ENCODE results near the gene MIDN.

MIDN gene

GRCh38 chr19:1227304-1228054 lies 20.9 kb upstream of the MIDN start:
- Mint-ChIP-seq H3K27ac (no peak overlapping the region), H3K9me3 (no peaks in the 10 kb centered on the region), H3K36me3 (peaks cover 5% of the 10 kb centered on the region), H3K27me3 (no peaks in the 10 kb centered on the region), H3K4me3 (no peak overlapping the region), H3K4me1 (no peaks in the 10 kb centered on the region)
- ATAC-seq: no peak

GRCh38 chr19:1228161-1228957 lies 20.0 kb upstream of the MIDN start:
- H3K27ac Mint-ChIP-seq: no peak overlapping the region
- no peaks in the 10 kb centered on the region for H3K27me3 Mint-ChIP-seq
- H3K4me1 Mint-ChIP-seq: no peaks in the 10 kb centered on the region
- H3K36me3 Mint-ChIP-seq: peaks cover 5% of the 10 kb centered on the region
- no peaks in the 10 kb centered on the region for H3K9me3 Mint-ChIP-seq
- ATAC-seq: peak; percentile 1
- no peak overlapping the region for H3K4me3 Mint-ChIP-seq

GRCh38 chr19:1229056-1229923 lies 19.1 kb upstream of the MIDN start:
- no peak overlapping the region for H3K27ac Mint-ChIP-seq
- H3K4me3 Mint-ChIP-seq: no peak overlapping the region
- peaks cover 5% of the 10 kb centered on the region for H3K36me3 Mint-ChIP-seq
- H3K4me1 Mint-ChIP-seq: no peaks in the 10 kb centered on the region
- no peaks in the 10 kb centered on the region for H3K9me3 Mint-ChIP-seq
- no peaks in the 10 kb centered on the region for H3K27me3 Mint-ChIP-seq
- ATAC-seq: peak; percentile 52

- Mint-ChIP-seq H3K36me3 (peaks cover 5% of the 10 kb centered on the region), H3K27ac (no peak overlapping the region), H3K9me3 (no peaks in the 10 kb centered on the region), H3K4me3 (no peak overlapping the region), H3K27me3 (no peaks in the 10 kb centered on the region), H3K4me1 (no peaks in the 10 kb centered on the region)
- ATAC-seq: no peak
Measured at GRCh38 chr19:1229924-1230782, 18.2 kb upstream of the MIDN start.

GRCh38 chr19:1230783-1231489 lies 17.4 kb upstream of the MIDN start:
- ATAC-seq: no peak
- H3K4me1 Mint-ChIP-seq: no peaks in the 10 kb centered on the region

GRCh38 chr19:1231729-1232637 lies 16.4 kb upstream of the MIDN start:
- Mint-ChIP-seq H3K4me1 (no peaks in the 10 kb centered on the region), H3K9me3 (no peaks in the 10 kb centered on the region), H3K27ac (no peak overlapping the region), H3K27me3 (peaks cover 9% of the 10 kb centered on the region), H3K36me3 (peaks cover 5% of the 10 kb centered on the region), H3K4me3 (no peak overlapping the region)
- ATAC-seq: no peak

More at GRCh38 chr19:1230783-1231489, 17.4 kb upstream of the MIDN start:
- H3K27ac Mint-ChIP-seq: no peak overlapping the region
- peaks cover 5% of the 10 kb centered on the region for H3K36me3 Mint-ChIP-seq
- no peaks in the 10 kb centered on the region for H3K9me3 Mint-ChIP-seq
- no peak overlapping the region for H3K4me3 Mint-ChIP-seq
- H3K27me3 Mint-ChIP-seq: no peaks in the 10 kb centered on the region

GRCh38 chr19:1232652-1233072 lies 15.7 kb upstream of the MIDN start:
- no peaks in the 10 kb centered on the region for H3K4me1 Mint-ChIP-seq
- H3K27ac Mint-ChIP-seq: no peak overlapping the region

GRCh38 chr19:1233115-1233667 lies 15.2 kb upstream of the MIDN start:
- Mint-ChIP-seq H3K36me3 (peaks cover 1% of the 10 kb centered on the region), H3K9me3 (no peaks in the 10 kb centered on the region), H3K4me1 (peaks cover 2% of the 10 kb centered on the region), H3K4me3 (no peak overlapping the region), H3K27me3 (peaks cover 12% of the 10 kb centered on the region), H3K27ac (no peak overlapping the region)
- no peak for ATAC-seq

More at GRCh38 chr19:1232652-1233072, 15.7 kb upstream of the MIDN start:
- Mint-ChIP-seq H3K27me3 (peaks cover 9% of the 10 kb centered on the region), H3K9me3 (no peaks in the 10 kb centered on the region), H3K36me3 (peaks cover 5% of the 10 kb centered on the region), H3K4me3 (no peak overlapping the region)
- no peak for ATAC-seq

- no peak overlapping the region for H3K4me3 Mint-ChIP-seq
- H3K4me1 Mint-ChIP-seq: peaks cover 13% of the 10 kb centered on the region
- no peak overlapping the region for H3K27ac Mint-ChIP-seq
- no peaks in the 10 kb centered on the region for H3K9me3 Mint-ChIP-seq
- no peak for ATAC-seq
- peaks cover 22% of the 10 kb centered on the region for H3K27me3 Mint-ChIP-seq
- H3K36me3 Mint-ChIP-seq: no peaks in the 10 kb centered on the region
Measured at GRCh38 chr19:1234051-1234954, 14.1 kb upstream of the MIDN start.

GRCh38 chr19:1234955-1235380 lies 13.4 kb upstream of the MIDN start:
- ATAC-seq: no peak
- no peak overlapping the region for H3K4me3 Mint-ChIP-seq
- peaks cover 22% of the 10 kb centered on the region for H3K27me3 Mint-ChIP-seq
- H3K36me3 Mint-ChIP-seq: no peaks in the 10 kb centered on the region
- no peaks in the 10 kb centered on the region for H3K9me3 Mint-ChIP-seq
- H3K27ac Mint-ChIP-seq: no peak overlapping the region
- H3K4me1 Mint-ChIP-seq: peaks cover 16% of the 10 kb centered on the region

- peaks cover 22% of the 10 kb centered on the region for H3K27me3 Mint-ChIP-seq
- no peak for ATAC-seq
- H3K4me3 Mint-ChIP-seq: peak overlapping the region; percentile 62
- peaks cover 16% of the 10 kb centered on the region for H3K4me1 Mint-ChIP-seq
- H3K36me3 Mint-ChIP-seq: no peaks in the 10 kb centered on the region
- H3K27ac Mint-ChIP-seq: no peak overlapping the region
- H3K9me3 Mint-ChIP-seq: no peaks in the 10 kb centered on the region
Measured at GRCh38 chr19:1235625-1236538, 12.5 kb upstream of the MIDN start.

All from stimulated activated memory B cell treated with anti-CD40 and anti-IgM and Interleukin-4, amounts not matched to agents 10 μg/mL and 1 μg/mL and 100 μg/mL, for 72 hours (primary cell).